AG04450 (cell line): ENCODE data around the gene TADA2B. TPM values are rescaled to one million over a fixed set of nuclear protein-coding genes. Genes with fewer than 3 reads are reported as not detected.

Experiments used
- CTCF ChIA-PET: fragments of 300-600, 350-600 bp; formaldehyde crosslinking; extraction: SDS; loops from one replicate; lab custom pipeline; 2022; ENCODE audit warnings: antibody characterized with exemption, inconsistent platforms; lab: Charles Lee
- POLR2A ChIA-PET: fragments of 350-600 bp; formaldehyde crosslinking; extraction: SDS; loops from one replicate; lab custom pipeline; 2021; ENCODE audit warnings: antibody characterized with exemption, inconsistent platforms; lab: Yijun Ruan, JAX
- DNase-seq: peaks from one replicate; pipeline ENCODE4 v3.0.0-alpha.2; 2011; ENCODE audit warnings: low read depth, low spot score
- H3K27ac ChIP-seq: one replicate; pipeline ENCODE4 v1.5.1; 2012; ENCODE audit warnings: low read depth, low read length, control low read depth
- H3K27me3 ChIP-seq: one replicate; pipeline ENCODE4 v1.6.0; 2012; ENCODE audit warnings: low read length; ENCODE audit not compliant: control insufficient read depth, insufficient read depth
- H3K4me3 ChIP-seq: 2 replicates; pipeline ENCODE4 v1.5.1; 2011; ENCODE audit warnings: mild to moderate bottlenecking, low read depth, low read length, control low read depth
- H3K9me3 ChIP-seq: 2 replicates; pipeline ENCODE4 v1.5.1; 2012; ENCODE audit warnings: low read length; ENCODE audit not compliant: control insufficient read depth, insufficient read depth
- polyA plus RNA-seq: library from polyadenylated mRNA; depleted of rRNA; stranded (reverse); fragments of >200 nt; gene quantifications from 2 replicates; pipeline ENCODE4 v1.2.3, GENCODE V29; 2011
- TF ChIP-seq, protein P1 (sequence below): IDR thresholded peaks from 2 replicates; pipeline ENCODE4 v1.5.1; 2011; ENCODE audit warnings: low read depth, low read length, control low read depth, inconsistent platforms

Gene TADA2B
- polyA plus RNA-seq, 1 experiment = 6.4 TPM

DNA sequence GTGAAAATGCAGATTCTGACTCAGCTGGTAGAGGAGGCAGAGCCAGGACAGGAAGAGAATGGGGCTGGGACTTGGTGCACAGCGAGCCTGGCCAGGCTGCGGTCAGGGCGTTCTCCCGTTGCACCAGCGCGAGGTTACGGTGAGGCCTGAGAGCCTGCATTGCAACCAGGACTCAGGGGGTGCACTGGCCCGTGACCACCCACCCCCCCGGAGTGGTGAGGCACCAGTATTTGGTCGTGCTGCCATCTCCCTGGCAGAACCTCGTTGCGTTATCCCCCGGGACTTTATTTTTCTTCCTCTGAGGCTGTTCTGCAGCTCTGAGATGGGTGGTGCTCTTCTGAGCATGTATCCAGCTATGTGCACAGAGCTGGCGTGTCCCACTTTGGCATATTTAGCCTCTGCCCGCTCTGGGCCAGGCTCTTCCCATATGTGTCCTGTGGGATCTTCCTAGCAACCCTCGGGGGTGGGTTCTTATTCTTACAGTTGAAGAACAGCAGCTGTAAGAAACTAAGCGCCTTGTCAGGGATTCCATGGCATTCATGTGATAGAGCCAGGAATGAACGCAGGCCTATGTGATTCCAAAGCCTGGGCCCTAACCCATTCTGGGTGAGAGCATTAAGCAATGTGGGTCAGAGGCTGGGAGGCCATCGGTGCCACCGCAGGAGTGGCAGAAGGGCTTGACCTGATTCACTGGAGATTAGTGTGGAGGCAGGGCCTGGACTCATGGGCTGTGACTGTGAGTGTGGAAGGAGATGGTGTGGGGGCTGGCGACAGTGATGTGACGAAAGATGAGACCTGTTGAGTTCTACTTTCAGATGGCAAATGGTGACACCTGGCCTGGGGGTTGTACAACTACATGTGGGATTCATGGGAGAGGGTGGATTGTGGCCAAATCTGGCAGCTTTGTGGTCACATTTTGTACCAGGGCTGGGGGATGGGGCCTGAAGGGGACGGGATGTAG is 3.1 kb downstream of the TADA2B start:
- no peak for DNase-seq
- ChIA-PET CTCF (interaction anchor here (1.5 kb wide), 1 partner anchor 23 kb away, joined by 6 read pairs; no protein-coding TSS in a partner anchor), POLR2A (no interaction called here)
- TF ChIP-seq, protein P1, sequence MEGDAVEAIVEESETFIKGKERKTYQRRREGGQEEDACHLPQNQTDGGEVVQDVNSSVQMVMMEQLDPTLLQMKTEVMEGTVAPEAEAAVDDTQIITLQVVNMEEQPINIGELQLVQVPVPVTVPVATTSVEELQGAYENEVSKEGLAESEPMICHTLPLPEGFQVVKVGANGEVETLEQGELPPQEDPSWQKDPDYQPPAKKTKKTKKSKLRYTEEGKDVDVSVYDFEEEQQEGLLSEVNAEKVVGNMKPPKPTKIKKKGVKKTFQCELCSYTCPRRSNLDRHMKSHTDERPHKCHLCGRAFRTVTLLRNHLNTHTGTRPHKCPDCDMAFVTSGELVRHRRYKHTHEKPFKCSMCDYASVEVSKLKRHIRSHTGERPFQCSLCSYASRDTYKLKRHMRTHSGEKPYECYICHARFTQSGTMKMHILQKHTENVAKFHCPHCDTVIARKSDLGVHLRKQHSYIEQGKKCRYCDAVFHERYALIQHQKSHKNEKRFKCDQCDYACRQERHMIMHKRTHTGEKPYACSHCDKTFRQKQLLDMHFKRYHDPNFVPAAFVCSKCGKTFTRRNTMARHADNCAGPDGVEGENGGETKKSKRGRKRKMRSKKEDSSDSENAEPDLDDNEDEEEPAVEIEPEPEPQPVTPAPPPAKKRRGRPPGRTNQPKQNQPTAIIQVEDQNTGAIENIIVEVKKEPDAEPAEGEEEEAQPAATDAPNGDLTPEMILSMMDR = no peak
- H3K27me3 ChIP-seq = no peaks in the 10 kb centered on the region
- H3K4me3 ChIP-seq = no peak overlapping the region
- no peaks in the 10 kb centered on the region; the same call in 1 of the 2 replicates for H3K9me3 ChIP-seq
- no peak overlapping the region for H3K27ac ChIP-seq

DNA sequence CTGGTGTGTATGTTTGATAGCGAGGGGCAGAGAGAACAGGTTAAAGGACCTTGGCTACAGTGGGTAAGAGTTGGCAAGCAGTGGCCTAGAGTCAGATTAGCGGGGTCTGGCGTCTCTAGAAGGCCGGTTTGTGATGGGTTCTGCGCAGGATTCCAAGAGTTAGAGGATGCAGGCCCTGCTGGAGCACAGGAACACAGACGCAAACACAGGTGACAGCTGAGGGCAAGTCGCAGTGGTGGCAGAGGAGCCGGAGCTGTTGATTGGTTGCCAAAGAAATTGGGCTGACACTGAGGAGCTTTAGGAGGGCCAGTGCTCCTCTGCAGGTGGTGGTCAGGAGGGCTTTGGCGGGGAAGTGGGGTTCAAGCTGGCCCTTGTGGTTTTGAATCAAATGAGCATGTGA is 3.8 kb downstream of the TADA2B start:
- ChIA-PET CTCF (no interaction called here), POLR2A (no interaction called here)
- TF ChIP-seq, protein P1 = no peak
- DNase-seq = no peak
- no peak overlapping the region for H3K4me3 ChIP-seq
- H3K9me3 ChIP-seq = peaks cover under 1% of the 10 kb centered on the region; the same call in 1 of the 2 replicates
- H3K27ac ChIP-seq = no peak overlapping the region
- no peaks in the 10 kb centered on the region for H3K27me3 ChIP-seq

DNA sequence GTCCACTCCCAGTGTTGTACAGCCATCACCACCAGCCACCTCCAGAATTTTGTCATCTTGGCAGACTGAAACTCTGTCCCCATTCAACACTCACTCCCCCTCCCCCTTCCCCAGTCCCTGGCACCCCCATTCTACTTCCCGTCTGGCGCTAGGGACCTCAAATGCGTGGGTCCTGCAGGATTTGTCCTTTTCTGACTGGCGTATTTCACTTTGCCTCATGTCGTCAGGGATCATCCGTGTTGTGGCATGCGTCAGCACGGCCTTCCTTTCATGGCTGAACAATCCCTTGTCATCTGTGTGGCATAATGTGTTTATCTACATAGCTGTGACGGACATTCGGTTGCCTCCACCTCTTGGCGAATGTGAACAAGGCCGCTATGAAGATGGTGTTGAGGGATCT is 5.5 kb downstream of the TADA2B start:
- TF ChIP-seq, protein P1 = no peak
- POLR2A ChIA-PET = no interaction called here
- H3K27me3 ChIP-seq = no peaks in the 10 kb centered on the region
- CTCF ChIA-PET = no interaction called here
- no peak overlapping the region for H3K4me3 ChIP-seq
- no peak overlapping the region for H3K27ac ChIP-seq
- peaks cover 5% of the 10 kb centered on the region; the same call in 1 of the 2 replicates for H3K9me3 ChIP-seq
- DNase-seq = no peak

DNA sequence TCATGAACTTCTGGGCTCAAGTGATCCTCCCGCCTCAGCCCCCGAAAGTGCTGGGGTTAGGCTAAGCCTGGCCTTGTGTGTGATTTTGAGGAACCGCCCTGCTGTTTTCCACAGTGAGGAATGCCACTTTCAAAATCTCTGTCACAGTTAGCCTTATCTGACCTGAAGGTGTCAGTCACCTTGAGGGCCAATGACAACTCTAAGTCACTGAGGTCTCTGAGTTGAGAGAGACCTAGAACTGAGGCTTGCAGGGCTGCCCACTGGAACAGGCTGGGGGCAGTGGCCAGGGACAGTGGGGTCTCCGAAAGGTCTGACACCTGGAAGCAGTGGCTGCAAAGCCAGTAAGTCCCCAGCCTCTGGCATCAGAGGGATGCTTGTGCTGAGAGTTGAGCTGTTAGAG is 6.1 kb downstream of the TADA2B start:
- Histone ChIP-seq H3K9me3 (peaks cover 9% of the 10 kb centered on the region), H3K27me3 (no peaks in the 10 kb centered on the region), H3K4me3 (no peak overlapping the region), H3K27ac (no peak overlapping the region)
- TF ChIP-seq, protein P1 = no peak
- CTCF ChIA-PET = no interaction called here
- POLR2A ChIA-PET = no interaction called here
- no peak for DNase-seq

DNA sequence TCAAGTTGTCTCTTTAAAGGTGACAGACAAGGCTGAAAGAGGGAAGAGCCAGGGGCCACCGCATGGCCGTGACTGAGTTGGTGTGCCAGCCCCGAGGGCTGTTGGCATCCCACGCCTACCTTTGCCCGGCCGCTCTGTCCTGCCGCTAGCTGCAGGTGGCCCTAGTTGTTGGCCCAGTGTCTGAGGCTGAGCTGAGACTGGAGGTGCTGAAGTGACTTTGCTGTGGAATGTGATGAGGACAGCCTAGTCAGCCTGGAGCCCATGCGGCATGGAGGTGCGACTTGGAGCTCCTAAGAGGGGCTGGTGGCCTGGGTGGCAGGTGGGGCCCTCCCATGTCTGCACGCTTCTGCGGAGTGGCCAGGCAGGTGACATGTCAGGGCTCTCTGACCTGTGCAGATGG is 6.6 kb downstream of the TADA2B start:
- H3K9me3 ChIP-seq = peaks cover 13% of the 10 kb centered on the region
- TF ChIP-seq, protein P1 = no peak
- H3K27me3 ChIP-seq = no peaks in the 10 kb centered on the region
- POLR2A ChIA-PET = no interaction called here
- CTCF ChIA-PET = no interaction called here
- no peak overlapping the region for H3K4me3 ChIP-seq
- H3K27ac ChIP-seq = no peak overlapping the region
- no peak for DNase-seq
